A549 (cell line): ENCODE measurements around the gene PRKG1. TPM values are rescaled to one million over a fixed set of nuclear protein-coding genes. Genes with fewer than 3 reads are reported as not detected.

Experiments
- ATAC-seq, 2 experiments: fragments of 200-7000 bp in 1 of 2; fragments of >200 bp in 1 of 2; cut with Nextera tagmentation in 1 of 2; cut with Tn5 transposase in 1 of 2; 3 replicates each; pipeline versions ENCODE4 v1.8.0 to v1.9.1; 2018 to 2020; ENCODE audit warnings: mild to moderate bottlenecking in 1 of 2, moderate library complexity in 1 of 2
- CTCF ChIA-PET: fragments of 300-600 bp; sonication (Branson Sonifier 250); formaldehyde crosslinking; extraction: SDS; loops from one replicate; lab custom pipeline; 2021; ENCODE audit warnings: antibody characterized with exemption, inconsistent platforms; lab: Yijun Ruan, JAX
- POLR2A ChIA-PET: fragments of 350-600 bp; formaldehyde crosslinking; extraction: SDS; loops from one replicate; lab custom pipeline; 2021; ENCODE audit warnings: antibody characterized with exemption, inconsistent platforms; lab: Yijun Ruan, JAX
- DNase-seq, 2 experiments: peaks; one replicate each; pipeline versions ENCODE4 v3.0.0 to v3.0.0-alpha.2; 2011 to 2016; ENCODE audit warnings: low read depth in 1 of 2, low spot score in 1 of 2
- FAIRE-seq: peaks from 2 replicates; lab custom pipeline; 2011; peaks lifted over from hg19 to GRCh38; lab: Jason Lieb, UNC
- H3K27ac ChIP-seq, 2 experiments: fragments of >200 bp; sonication (Bioruptor Twin); formaldehyde crosslinking; 3 replicates each; pipeline ENCODE4 v1.5.1; 2016 to 2017
- H3K4me1 ChIP-seq: fragments of >200 bp; sonication (Bioruptor Twin); formaldehyde crosslinking; 3 replicates; pipeline ENCODE4 v1.6.1; 2016
- H3K4me2 ChIP-seq: fragments of >200 bp; sonication (Bioruptor Twin); formaldehyde crosslinking; 3 replicates; pipeline ENCODE4 v1.6.1; 2016
- H3K4me3 ChIP-seq: fragments of >200 bp; sonication (Bioruptor Twin); formaldehyde crosslinking; 3 replicates; pipeline ENCODE4 v1.5.1; 2016
- H3K9me3 ChIP-seq: fragments of >200 bp; sonication (Bioruptor Twin); formaldehyde crosslinking; 3 replicates; pipeline ENCODE4 v1.6.1; 2016
- ATOH8 ChIP-seq: fragments of 250-450 bp; sonication (Bioruptor Pico); IDR thresholded peaks from 2 replicates; pipeline ENCODE4 v1.5.0; 2020; ENCODE audit warnings: low read depth, mild to moderate bottlenecking, moderate library complexity
- BHLHE40 ChIP-seq: IDR thresholded peaks from 2 replicates; pipeline ENCODE4 v1.6.1; 2012; ENCODE audit warnings: low read depth, low read length, inconsistent platforms
- CBX8 ChIP-seq: fragments of 200-600 bp; sonication (generic); IDR thresholded peaks from 2 replicates; pipeline ENCODE4 v1.6.1; 2016
- EP300 ChIP-seq, 2 experiments: fragments of >200 bp; sonication (Bioruptor Twin); formaldehyde crosslinking; IDR thresholded peaks; 2 replicates in 1 of 2; 3 replicates in 1 of 2; pipeline ENCODE4 v1.6.1; 2016 to 2017
- ESRRA ChIP-seq: fragments of 150-350 bp; IDR thresholded peaks from 2 replicates; pipeline ENCODE4 v1.6.1; 2014; ENCODE audit warnings: mild to moderate bottlenecking, low read length, borderline replicate concordance
- FOSL2 ChIP-seq, 2 experiments: fragments of 450-650 bp in 1 of 2; fragments of >200 bp in 1 of 2; sonication (Bioruptor Twin) in 1 of 2; formaldehyde crosslinking; IDR thresholded peaks; 2 replicates each; pipeline versions ENCODE4 v1.5.0 to v1.6.1; 2016 to 2020; ENCODE audit warnings: mild to moderate bottlenecking in 1 of 2, moderate library complexity in 1 of 2
- FOXS1 ChIP-seq: fragments of 250-450 bp; sonication (Bioruptor Pico); IDR thresholded peaks from 2 replicates; pipeline ENCODE4 v1.5.0; 2020; ENCODE audit warnings: mild to moderate bottlenecking, moderate library complexity
- HDAC2 ChIP-seq: fragments of 200-600 bp; sonication (generic); IDR thresholded peaks from 2 replicates; pipeline ENCODE4 v1.6.1; 2016
- HOXA7 ChIP-seq: fragments of 250-450 bp; sonication (Bioruptor Pico); IDR thresholded peaks from 2 replicates; pipeline ENCODE4 v1.5.0; 2020; ENCODE audit warnings: mild to moderate bottlenecking, moderate library complexity
- HOXB13 ChIP-seq: fragments of 250-450 bp; sonication (Bioruptor Pico); IDR thresholded peaks from 2 replicates; pipeline ENCODE4 v1.5.0; 2020; ENCODE audit warnings: low read depth, mild to moderate bottlenecking, moderate library complexity
- NPAS2 ChIP-seq: fragments of 250-450 bp; sonication (Bioruptor Pico); IDR thresholded peaks from 2 replicates; pipeline ENCODE4 v1.8.0; 2022; ENCODE audit warnings: mild to moderate bottlenecking, moderate library complexity, borderline replicate concordance
- RAD21 ChIP-seq, 2 experiments: fragments of >200 bp in 1 of 2; sonication (Bioruptor Twin) in 1 of 2; formaldehyde crosslinking in 1 of 2; IDR thresholded peaks in 1 of 2; conservative IDR thresholded peaks in 1 of 2; 2 replicates in 1 of 2; 3 replicates in 1 of 2; pipeline ENCODE4 v1.6.1; 2012 to 2018; ENCODE audit warnings: inconsistent platforms in 1 of 2
- ZC3H11A ChIP-seq: fragments of 450-650 bp; IDR thresholded peaks from 2 replicates; pipeline ENCODE4 v1.6.1; 2014; ENCODE audit warnings: antibody characterized with exemption, mild to moderate bottlenecking
- ZNF302 ChIP-seq: fragments of 250-450 bp; sonication (Bioruptor Pico); IDR thresholded peaks from 2 replicates; pipeline ENCODE4 v1.9.0; 2021; ENCODE audit warnings: inconsistent platforms, mild to moderate bottlenecking, moderate library complexity
- ZSCAN20 ChIP-seq: fragments of 250-450 bp; sonication (Bioruptor Pico); IDR thresholded peaks from 2 replicates; pipeline ENCODE4 v1.8.0; 2022; ENCODE audit warnings: mild to moderate bottlenecking, moderate library complexity
- WGBS: methylation state at CpG from one replicate; pipeline ENCODE4 v1.1.6; 2017; ENCODE audit errors: missing lambda C conversion rate; 5-methylcytosine and 5-hydroxymethylcytosine counted together
- polyA plus RNA-seq, 4 experiments: library from polyadenylated mRNA; depleted of rRNA in 3 of 4; stranded (reverse); fragments of >200 nt; fragmentation: RNase III in 1 of 4; extraction: RNeasy Plus Mini Kit Qiagen cat#74134 plus additional on column Dnase treatment in 1 of 4; gene quantifications; 2 replicates in 3 of 4; 3 replicates in 1 of 4; pipeline ENCODE4 v1.2.3, GENCODE V29; 2011 to 2017
- TF ChIP-seq, protein P1 (sequence below): IDR thresholded peaks from 2 replicates; pipeline ENCODE4 v1.6.1; 2012; ENCODE audit warnings: low read depth, borderline replicate concordance
- TF ChIP-seq, protein P2 (sequence below): fragments of 200-600 bp; sonication (generic); IDR thresholded peaks from 2 replicates; pipeline ENCODE4 v1.6.1; 2016; ENCODE audit warnings: antibody characterized with exemption, mild to moderate bottlenecking, moderate library complexity
- TF ChIP-seq, protein P3 (sequence below): fragments of 250-450 bp; sonication (Bioruptor Pico); IDR thresholded peaks from 2 replicates; pipeline ENCODE4 v1.5.0; 2021; ENCODE audit warnings: mild to moderate bottlenecking, moderate library complexity, borderline replicate concordance
- TF ChIP-seq, protein P4 (sequence below): fragments of >200 bp; sonication (Bioruptor Twin); formaldehyde crosslinking; IDR thresholded peaks from 2 replicates; pipeline ENCODE4 v1.6.1; 2016

PRKG1 gene
- polyA plus RNA-seq, 2 of the 4 experiments (the other 2 are of a cell fraction), result not detected

- POLR2A ChIA-PET, result no interaction called here
- no peak for TF ChIP-seq HOXA7
- TF ChIP-seq ESRRA, result no peak
- TF ChIP-seq, protein P1, sequence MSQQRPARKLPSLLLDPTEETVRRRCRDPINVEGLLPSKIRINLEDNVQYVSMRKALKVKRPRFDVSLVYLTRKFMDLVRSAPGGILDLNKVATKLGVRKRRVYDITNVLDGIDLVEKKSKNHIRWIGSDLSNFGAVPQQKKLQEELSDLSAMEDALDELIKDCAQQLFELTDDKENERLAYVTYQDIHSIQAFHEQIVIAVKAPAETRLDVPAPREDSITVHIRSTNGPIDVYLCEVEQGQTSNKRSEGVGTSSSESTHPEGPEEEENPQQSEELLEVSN, result no peak
- TF ChIP-seq FOSL2 (IDR thresholded peaks at IDR 0.05), result no peak
- no peak for TF ChIP-seq FOSL2 (CRISPR knock-in tag; IDR thresholded peaks at IDR 0.05)
- TF ChIP-seq ZSCAN20, result no peak
- no peak for TF ChIP-seq BHLHE40
- TF ChIP-seq HOXB13, result no peak
- TF ChIP-seq, protein P2, sequence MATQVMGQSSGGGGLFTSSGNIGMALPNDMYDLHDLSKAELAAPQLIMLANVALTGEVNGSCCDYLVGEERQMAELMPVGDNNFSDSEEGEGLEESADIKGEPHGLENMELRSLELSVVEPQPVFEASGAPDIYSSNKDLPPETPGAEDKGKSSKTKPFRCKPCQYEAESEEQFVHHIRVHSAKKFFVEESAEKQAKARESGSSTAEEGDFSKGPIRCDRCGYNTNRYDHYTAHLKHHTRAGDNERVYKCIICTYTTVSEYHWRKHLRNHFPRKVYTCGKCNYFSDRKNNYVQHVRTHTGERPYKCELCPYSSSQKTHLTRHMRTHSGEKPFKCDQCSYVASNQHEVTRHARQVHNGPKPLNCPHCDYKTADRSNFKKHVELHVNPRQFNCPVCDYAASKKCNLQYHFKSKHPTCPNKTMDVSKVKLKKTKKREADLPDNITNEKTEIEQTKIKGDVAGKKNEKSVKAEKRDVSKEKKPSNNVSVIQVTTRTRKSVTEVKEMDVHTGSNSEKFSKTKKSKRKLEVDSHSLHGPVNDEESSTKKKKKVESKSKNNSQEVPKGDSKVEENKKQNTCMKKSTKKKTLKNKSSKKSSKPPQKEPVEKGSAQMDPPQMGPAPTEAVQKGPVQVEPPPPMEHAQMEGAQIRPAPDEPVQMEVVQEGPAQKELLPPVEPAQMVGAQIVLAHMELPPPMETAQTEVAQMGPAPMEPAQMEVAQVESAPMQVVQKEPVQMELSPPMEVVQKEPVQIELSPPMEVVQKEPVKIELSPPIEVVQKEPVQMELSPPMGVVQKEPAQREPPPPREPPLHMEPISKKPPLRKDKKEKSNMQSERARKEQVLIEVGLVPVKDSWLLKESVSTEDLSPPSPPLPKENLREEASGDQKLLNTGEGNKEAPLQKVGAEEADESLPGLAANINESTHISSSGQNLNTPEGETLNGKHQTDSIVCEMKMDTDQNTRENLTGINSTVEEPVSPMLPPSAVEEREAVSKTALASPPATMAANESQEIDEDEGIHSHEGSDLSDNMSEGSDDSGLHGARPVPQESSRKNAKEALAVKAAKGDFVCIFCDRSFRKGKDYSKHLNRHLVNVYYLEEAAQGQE, result no peak
- TF ChIP-seq ATOH8 (CRISPR knock-in tag), result no peak
- TF ChIP-seq ZC3H11A, result no peak
- TF ChIP-seq EP300 (IDR thresholded peaks at IDR 0.05), result no peak
- no peak for TF ChIP-seq ZNF302
- TF ChIP-seq, protein P3, sequence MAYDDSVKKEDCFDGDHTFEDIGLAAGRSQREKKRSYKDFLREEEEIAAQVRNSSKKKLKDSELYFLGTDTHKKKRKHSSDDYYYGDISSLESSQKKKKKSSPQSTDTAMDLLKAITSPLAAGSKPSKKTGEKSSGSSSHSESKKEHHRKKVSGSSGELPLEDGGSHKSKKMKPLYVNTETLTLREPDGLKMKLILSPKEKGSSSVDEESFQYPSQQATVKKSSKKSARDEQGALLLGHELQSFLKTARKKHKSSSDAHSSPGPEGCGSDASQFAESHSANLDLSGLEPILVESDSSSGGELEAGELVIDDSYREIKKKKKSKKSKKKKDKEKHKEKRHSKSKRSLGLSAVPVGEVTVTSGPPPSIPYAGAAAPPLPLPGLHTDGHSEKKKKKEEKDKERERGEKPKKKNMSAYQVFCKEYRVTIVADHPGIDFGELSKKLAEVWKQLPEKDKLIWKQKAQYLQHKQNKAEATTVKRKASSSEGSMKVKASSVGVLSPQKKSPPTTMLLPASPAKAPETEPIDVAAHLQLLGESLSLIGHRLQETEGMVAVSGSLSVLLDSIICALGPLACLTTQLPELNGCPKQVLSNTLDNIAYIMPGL, result no peak
- TF ChIP-seq RAD21 (conservative IDR thresholded peaks at IDR 0.05 in 1 of 2, IDR thresholded peaks at IDR 0.05 in 1 of 2), result no peak
- TF ChIP-seq, protein P4, sequence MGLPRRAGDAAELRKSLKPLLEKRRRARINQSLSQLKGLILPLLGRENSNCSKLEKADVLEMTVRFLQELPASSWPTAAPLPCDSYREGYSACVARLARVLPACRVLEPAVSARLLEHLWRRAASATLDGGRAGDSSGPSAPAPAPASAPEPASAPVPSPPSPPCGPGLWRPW, result no peak
- no peak for TF ChIP-seq FOXS1 (CRISPR knock-in tag)
- no peak for TF ChIP-seq CBX8
- TF ChIP-seq NPAS2 (CRISPR knock-in tag), result no peak
- TF ChIP-seq HDAC2, result no peak
- DNase-seq (no peak), ATAC-seq (no peak), FAIRE-seq (no peak)
- H3K4me3 ChIP-seq, result no peak overlapping the region
- H3K4me2 ChIP-seq, result no peak overlapping the region
- H3K27ac ChIP-seq, result no peak overlapping the region
- CTCF ChIA-PET, result interaction anchor here (2.4 kb wide), 1 partner anchor 12 kb away, joined by 7 read pairs; no protein-coding TSS in a partner anchor
- no peaks in the 10 kb centered on the region for H3K9me3 ChIP-seq
- H3K4me1 ChIP-seq, result no peaks in the 10 kb centered on the region
- WGBS, result 42% methylated on average over 4 of the region's 4 CpGs
These were observed 303.0 kb downstream of the PRKG1 start for GRCh38 chr10:51377070-51377931.
